H9 (cell line): ENCODE measurements around the gene CTNNA1. TPM values are rescaled to one million over a fixed set of nuclear protein-coding genes. Genes with fewer than 3 reads are reported as not detected.

ENCODE experiments used
- DNase-seq: peaks from one replicate; pipeline ENCODE4 v3.0.0-alpha.2; 2017
- H2AFZ ChIP-seq: one replicate; pipeline ENCODE4 v1.6.1; 2013; ENCODE audit warnings: mild to moderate bottlenecking, low read length, control low read depth, moderate library complexity
- H2AK5ac ChIP-seq: 2 replicates; pipeline ENCODE4 v1.6.1; 2013; ENCODE audit warnings: low read length, control low read depth, mixed read lengths; ENCODE audit not compliant: insufficient read length
- H2BK120ac ChIP-seq: one replicate; pipeline ENCODE4 v1.6.1; 2013; ENCODE audit warnings: low read depth, mild to moderate bottlenecking, low read length, control low read depth, inconsistent platforms; ENCODE audit not compliant: poor library complexity, severe bottlenecking
- H2BK12ac ChIP-seq: 2 replicates; pipeline ENCODE4 v1.6.1; 2013; ENCODE audit warnings: low read length, control low read depth, mixed read lengths, low read depth; ENCODE audit not compliant: insufficient read length
- H2BK15ac ChIP-seq: 2 replicates; pipeline ENCODE4 v1.6.1; 2013; ENCODE audit warnings: low read depth, low read length, control low read depth
- H2BK20ac ChIP-seq: one replicate; pipeline ENCODE4 v1.6.1; 2013; ENCODE audit warnings: low read depth, mild to moderate bottlenecking, low read length, control low read depth, inconsistent platforms; ENCODE audit not compliant: poor library complexity, severe bottlenecking
- H2BK5ac ChIP-seq: 2 replicates; pipeline ENCODE4 v1.6.1; 2013; ENCODE audit warnings: low read length, control low read depth, mixed read lengths; ENCODE audit not compliant: insufficient read length
- H3K14ac ChIP-seq: 2 replicates; pipeline ENCODE4 v1.6.1; 2013; ENCODE audit warnings: low read length, control low read depth; ENCODE audit not compliant: insufficient read depth
- H3K18ac ChIP-seq: 2 replicates; pipeline ENCODE4 v1.6.1; 2013; ENCODE audit warnings: low read depth, mild to moderate bottlenecking, mixed read lengths, low read length, control low read depth; ENCODE audit not compliant: insufficient read length
- H3K23ac ChIP-seq: 2 replicates; pipeline ENCODE4 v1.6.1; 2013; ENCODE audit warnings: low read length, control low read depth, mixed read lengths, low read depth; ENCODE audit not compliant: insufficient read length
- H3K23me2 ChIP-seq: 2 replicates; pipeline ENCODE4 v1.6.1; 2013; ENCODE audit warnings: low read depth, mild to moderate bottlenecking, mixed read lengths, low read length, control low read depth; ENCODE audit not compliant: insufficient read length, poor library complexity, severe bottlenecking
- H3K27ac ChIP-seq: 2 replicates; pipeline ENCODE4 v1.5.1; 2013; ENCODE audit warnings: low read length, control low read depth, mixed read lengths, low read depth; ENCODE audit not compliant: insufficient read length
- H3K27me3 ChIP-seq: 2 replicates; pipeline ENCODE4 v1.6.1; 2013; ENCODE audit warnings: low read length, control low read depth, inconsistent platforms; ENCODE audit not compliant: insufficient read depth
- H3K4ac ChIP-seq: 2 replicates; pipeline ENCODE4 v1.6.1; 2013; ENCODE audit warnings: low read depth, mild to moderate bottlenecking, control low read depth, inconsistent platforms, low read length, moderate library complexity
- H3K4me1 ChIP-seq: 2 replicates; pipeline ENCODE4 v1.6.1; 2013; ENCODE audit warnings: low read length, control low read depth, inconsistent platforms; ENCODE audit not compliant: insufficient read depth
- H3K4me2 ChIP-seq: 2 replicates; pipeline ENCODE4 v1.6.1; 2013; ENCODE audit warnings: low read length, control low read depth, mixed read lengths; ENCODE audit not compliant: insufficient read length, insufficient read depth
- H3K56ac ChIP-seq: 2 replicates; pipeline ENCODE4 v1.6.1; 2013; ENCODE audit warnings: low read depth, mild to moderate bottlenecking, mixed read lengths, low read length, control low read depth; ENCODE audit not compliant: insufficient read length
- H3K79me1 ChIP-seq: 2 replicates; pipeline ENCODE4 v1.6.1; 2013; ENCODE audit warnings: low read depth, mild to moderate bottlenecking, moderate library complexity, low read length, control low read depth, inconsistent platforms; ENCODE audit not compliant: insufficient read depth, poor library complexity, severe bottlenecking
- H3K79me2 ChIP-seq: 2 replicates; pipeline ENCODE4 v1.6.1; 2013; ENCODE audit warnings: low read length, control low read depth, inconsistent platforms; ENCODE audit not compliant: insufficient read depth
- H3K9ac ChIP-seq: 2 replicates; pipeline ENCODE4 v1.6.1; 2013; ENCODE audit warnings: low read length, control low read depth, mixed read lengths; ENCODE audit not compliant: insufficient read length; ENCODE audit errors: extremely low read depth
- H3K9me3 ChIP-seq: one replicate; pipeline ENCODE4 v1.6.1; 2013; ENCODE audit warnings: low read depth, low read length, inconsistent platforms; ENCODE audit not compliant: control insufficient read depth
- H3T11ph ChIP-seq: one replicate; pipeline ENCODE4 v1.6.1; 2013; ENCODE audit warnings: mild to moderate bottlenecking, low read length, control low read depth, inconsistent platforms
- H4K20me1 ChIP-seq: one replicate; pipeline ENCODE4 v1.6.1; 2013; ENCODE audit not compliant: control insufficient read depth, insufficient read length, insufficient read depth
- H4K5ac ChIP-seq: 2 replicates; pipeline ENCODE4 v1.6.1; 2013; ENCODE audit warnings: low read depth, mild to moderate bottlenecking, mixed read lengths, low read length, control low read depth; ENCODE audit not compliant: insufficient read length
- H4K8ac ChIP-seq: replicated peaks from 2 replicates; pipeline ENCODE4 v1.6.1; 2013; ENCODE audit warnings: low read length, control low read depth, mixed read lengths, low read depth; ENCODE audit not compliant: insufficient read length
- H4K91ac ChIP-seq: 2 replicates; pipeline ENCODE4 v1.6.1; 2013; ENCODE audit warnings: low read depth, mild to moderate bottlenecking, moderate library complexity, mixed read lengths, low read length, control low read depth; ENCODE audit not compliant: insufficient read length
- H3K27ac Mint-ChIP-seq, 3 experiments: 2 replicates in 2 of 3; 3 replicates in 1 of 3; pipeline ENCODE4 v1.8.0; 2020 to 2021; ENCODE audit warnings: mixed read lengths in 3 of 3, mild to moderate bottlenecking in 1 of 3, moderate library complexity in 1 of 3
- H3K27me3 Mint-ChIP-seq: 2 replicates; pipeline ENCODE4 v1.8.0; 2021; ENCODE audit warnings: low read depth, mild to moderate bottlenecking, moderate library complexity, mixed read lengths
- H3K36me3 Mint-ChIP-seq, 3 experiments: 2 replicates in 2 of 3; 3 replicates in 1 of 3; pipeline ENCODE4 v1.8.0; 2020 to 2021; ENCODE audit warnings: low read depth in 3 of 3, mixed read lengths in 3 of 3; ENCODE audit not compliant: insufficient read depth in 1 of 3
- H3K4me1 Mint-ChIP-seq, 2 experiments: 2 replicates each; pipeline ENCODE4 v1.8.0; 2020; ENCODE audit warnings: mixed read lengths in 2 of 2
- H3K4me3 Mint-ChIP-seq, 2 experiments: 2 replicates in 1 of 2; 3 replicates in 1 of 2; pipeline ENCODE4 v1.8.0; 2020 to 2021; ENCODE audit warnings: mild to moderate bottlenecking in 2 of 2, mixed read lengths in 2 of 2, moderate library complexity in 1 of 2
- H3K9me3 Mint-ChIP-seq, 2 experiments: 2 replicates in 1 of 2; 3 replicates in 1 of 2; pipeline ENCODE4 v1.8.0; 2020; ENCODE audit warnings: mild to moderate bottlenecking in 2 of 2, mixed read lengths in 2 of 2, moderate library complexity in 1 of 2
- CTCF ChIP-seq: fragments of 200-600 bp; sonication (generic); conservative IDR thresholded peaks from 3 replicates; pipeline ENCODE4 v1.8.0; 2021; ENCODE audit warnings: antibody characterized with exemption, mild to moderate bottlenecking
- WGBS: extraction: QIAGEN DNeasy Blood & Tissue Kit; methylation state at CpG from one replicate; pipeline ENCODE4 v1.1.7; 2013; ENCODE audit warnings: missing lambda C conversion rate, low lambda C conversion rate, mixed read lengths; ENCODE audit not compliant: insufficient read length; ENCODE audit errors: extremely low coverage; 5-methylcytosine and 5-hydroxymethylcytosine counted together
- total RNA-seq: library from RNA; stranded (reverse); gene quantifications from 2 replicates; pipeline ENCODE4 v1.2.1, GENCODE V29; 2021

Gene CTNNA1
- total RNA-seq, 1 experiment from 2014 or later: 354 TPM

- Mint-ChIP-seq H3K4me1 (peaks cover 2 to 4% of the 10 kb centered on the region in 2 experiments; a peak in 3 of 4 replicates), H3K36me3 (no peaks in the 10 kb centered on the region; a peak in 1 of 7 replicates), H3K9me3 (no peaks in the 10 kb centered on the region), H3K4me3 (no peak overlapping the region), H3K27me3 (no peaks in the 10 kb centered on the region), H3K27ac (no peak overlapping the region)
- Histone ChIP-seq H3K79me1 (no peaks in the 10 kb centered on the region), H3K27me3 (no peaks in the 10 kb centered on the region), H3K56ac (no peak overlapping the region), H2AK5ac (no peak overlapping the region), H3K79me2 (no peaks in the 10 kb centered on the region), H2AFZ (no peak overlapping the region), H3T11ph (no peak overlapping the region), H3K14ac (no peak overlapping the region), H3K9me3 (no peaks in the 10 kb centered on the region), H4K5ac (no peak overlapping the region), H4K20me1 (no peaks in the 10 kb centered on the region), H3K4ac (no peak overlapping the region), H2BK20ac (no peak overlapping the region), H3K4me1 (no peaks in the 10 kb centered on the region), H2BK12ac (no peak overlapping the region), H3K9ac (no peak overlapping the region), H2BK5ac (no peak overlapping the region), H4K8ac (no peak overlapping the region), H3K18ac (no peak overlapping the region), H2BK120ac (no peak overlapping the region), H3K27ac (no peak overlapping the region), H3K23ac (no peak overlapping the region), H3K23me2 (no peaks in the 10 kb centered on the region), H4K91ac (no peak overlapping the region), H3K4me2 (no peak overlapping the region), H2BK15ac (no peak overlapping the region)
- no peak for DNase-seq
- TF ChIP-seq CTCF: no peak
- WGBS: no CpG with 5 or more reads among the region's 4 CpGs
These were observed 20.3 kb upstream of the CTNNA1 start for GRCh38 chr5:138732933-138733332.
